B cell (primary cell): Measurements from ENCODE around the gene MED22. TPM values are rescaled to one million over a fixed set of nuclear protein-coding genes. Genes with fewer than 3 reads are reported as not detected.

Experiments used
- ATAC-seq: fragments of 200-7000 bp; cut with Tn5 transposase; one replicate; pipeline ENCODE4 v1.10.0; 2021; ENCODE audit warnings: low read depth, mild to moderate bottlenecking, moderate number of reproducible peaks, moderate library complexity
- CTCF ChIA-PET: fragments of 350-600 bp; sonication (Branson Sonifier 250); formaldehyde crosslinking; loops from one replicate; lab custom pipeline; 2021; ENCODE audit warnings: antibody characterized with exemption, inconsistent platforms; lab: Charles Lee
- POLR2A ChIA-PET: fragments of 350-600 bp; sonication (Branson Sonifier 250); formaldehyde crosslinking; loops from one replicate; lab custom pipeline; 2021; ENCODE audit warnings: antibody characterized with exemption; lab: Charles Lee
- DNase-seq: peaks from one replicate; pipeline ENCODE4 v3.0.0; 2013
- H2AFZ ChIP-seq: 2 replicates; pipeline ENCODE4 v1.6.1; 2012; ENCODE audit warnings: mild to moderate bottlenecking, low read depth, low read length; ENCODE audit not compliant: insufficient read depth, poor library complexity, severe bottlenecking
- H3K27ac ChIP-seq, 2 donors: 1 replicate in 1 of 2; 2 replicates in 1 of 2; pipeline ENCODE4 v1.5.1; 2012 to 2013; ENCODE audit warnings: low read length in 2 of 2, mild to moderate bottlenecking in 2 of 2, moderate library complexity in 1 of 2
- H3K27me3 ChIP-seq, 4 experiments: fragments of 200-600 bp in 1 of 4; sonication (generic) in 1 of 4; replicated peaks in 1 of 4; 1 replicate in 2 of 4; 2 replicates in 2 of 4; pipeline versions ENCODE4 v1.6.1 to v1.7.0; 2013 to 2016; ENCODE audit warnings: low read length in 3 of 4, mild to moderate bottlenecking in 2 of 4, mixed read lengths in 1 of 4, moderate library complexity in 1 of 4; ENCODE audit not compliant: insufficient read depth in 4 of 4, control insufficient read depth in 3 of 4; ENCODE audit errors: control extremely low read depth in 1 of 4
- H3K36me3 ChIP-seq, 2 experiments: replicated peaks in 1 of 2; 1 replicate in 1 of 2; 2 replicates in 1 of 2; pipeline versions ENCODE4 v1.6.1 to v1.7.1; 2013; ENCODE audit warnings: low read length in 1 of 2; ENCODE audit not compliant: insufficient read depth in 2 of 2, control insufficient read depth in 1 of 2; ENCODE audit errors: control extremely low read depth in 1 of 2, extremely low read depth in 1 of 2
- H3K4me1 ChIP-seq, 2 donors: fragments of 200-600 bp in 1 of 2; sonication (generic) in 1 of 2; 1 replicate in 1 of 2; 2 replicates in 1 of 2; pipeline versions ENCODE4 v1.5.1 to v1.6.1; 2013 to 2017; ENCODE audit warnings: low read length in 2 of 2; ENCODE audit not compliant: control insufficient read depth in 2 of 2, insufficient read depth in 2 of 2
- H3K4me2 ChIP-seq: replicated peaks from 2 replicates; pipeline ENCODE3; 2012; ENCODE audit warnings: mild to moderate bottlenecking, low read depth, low read length; ENCODE audit not compliant: poor library complexity, severe bottlenecking
- H3K4me3 ChIP-seq, 5 experiments: fragments of 200-600 bp in 1 of 5; sonication (generic) in 1 of 5; 1 replicate in 3 of 5; 2 replicates in 2 of 5; pipeline versions ENCODE4 v1.5.1 to v1.7.0; 2011 to 2016; ENCODE audit warnings: low read length in 4 of 5, mild to moderate bottlenecking in 4 of 5, low read depth in 2 of 5, control low read depth in 1 of 5, moderate library complexity in 1 of 5; ENCODE audit not compliant: insufficient read depth in 1 of 5; ENCODE audit errors: control extremely low read depth in 1 of 5, extremely low read depth in 1 of 5
- H3K79me2 ChIP-seq: fragments of 200-600 bp; sonication (generic); one replicate; pipeline ENCODE4 v1.6.0; 2016; ENCODE audit warnings: low read length; ENCODE audit not compliant: control insufficient read depth, insufficient read depth
- H3K9ac ChIP-seq: fragments of 200-600 bp; sonication (generic); 2 replicates; pipeline ENCODE4 v1.6.1; 2017; ENCODE audit warnings: mild to moderate bottlenecking, low read length, moderate library complexity
- H3K9me3 ChIP-seq, 3 donors: one replicate each; pipeline versions ENCODE4 v1.6.1 to v1.7.1; 2013; ENCODE audit warnings: low read length in 2 of 3; ENCODE audit not compliant: control insufficient read depth in 2 of 3, insufficient read depth in 1 of 3; ENCODE audit errors: control extremely low read depth in 1 of 3
- H4K20me1 ChIP-seq: 2 replicates; pipeline ENCODE4 v1.6.0; 2012; ENCODE audit warnings: mild to moderate bottlenecking, low read length; ENCODE audit not compliant: insufficient read depth, control insufficient read depth, poor library complexity, severe bottlenecking
- H3K27ac Mint-ChIP-seq: one replicate; pipeline ENCODE4 v1.8.0; 2021; ENCODE audit warnings: mixed read lengths
- H3K27me3 Mint-ChIP-seq: one replicate; pipeline ENCODE4 v1.8.0; 2021; ENCODE audit warnings: mixed read lengths
- H3K4me1 Mint-ChIP-seq: one replicate; pipeline ENCODE4 v1.8.0; 2021; ENCODE audit warnings: mixed read lengths
- H3K4me3 Mint-ChIP-seq: one replicate; pipeline ENCODE4 v1.8.0; 2021; ENCODE audit warnings: mixed read lengths
- H3K9me3 Mint-ChIP-seq: one replicate; pipeline ENCODE4 v1.8.0; 2022; ENCODE audit warnings: mixed read lengths; ENCODE audit not compliant: insufficient read depth
- CTCF ChIP-seq: fragments of 200-600 bp; IDR thresholded peaks from one replicate; pipeline ENCODE4 v1.8.0; 2022; ENCODE audit warnings: antibody characterized with exemption, mild to moderate bottlenecking
- EZH2 ChIP-seq: IDR thresholded peaks from 2 replicates; pipeline ENCODE4 v1.6.1; 2012; ENCODE audit warnings: borderline replicate concordance, low read depth, mild to moderate bottlenecking, moderate library complexity, low read length; ENCODE audit not compliant: insufficient read depth, poor library complexity, severe bottlenecking
- WGBS: methylation state at CpG from one replicate; pipeline ENCODE4 v1.1.5; 2013; ENCODE audit warnings: missing lambda C conversion rate; ENCODE audit not compliant: insufficient coverage; 5-methylcytosine and 5-hydroxymethylcytosine counted together
- intact Hi-C: fragments of 100-400 bp; cut with micrococcal nuclease; formaldehyde crosslinking; loops from one replicate; pipeline ENCODE4 v1.10.0; 2022
- polyA plus RNA-seq: library from polyadenylated mRNA; depleted of rRNA; stranded (reverse); fragments of >200 nt; gene quantifications from 2 replicates; pipeline ENCODE4 v1.2.3, GENCODE V29; 2012
- total RNA-seq, 2 donors: library from RNA; stranded (reverse); fragments of 120-200 nt in 1 of 2; gene quantifications; 1 replicate in 1 of 2; 2 replicates in 1 of 2; pipeline versions ENCODE4 v1.2.3 to v1.2.4, GENCODE V29; 2013 to 2022

MED22 gene
- total and polyA plus RNA-seq, 2 donors (not counting 1 experiment from before 2014, with no cell fraction given) = 44.9 to 50.4 TPM

- DNase-seq (peak; percentile 38), ATAC-seq (no peak)
- TF ChIP-seq EZH2 (no peak), CTCF (no peak)
- Histone ChIP-seq H3K79me2 (peaks cover 56% of the 10 kb centered on the region), H3K9ac (peak overlapping the region; percentile 84), H3K9me3 (no peaks in the 10 kb centered on the region), H3K4me1 (peaks cover 31 to 48% of the 10 kb centered on the region in 2 donors), H3K36me3 (peaks cover 0 to 15% of the 10 kb centered on the region in 2 experiments), H3K27me3 (no peaks in the 10 kb centered on the region), H3K4me2 (peak overlapping the region; percentile 85), H2AFZ (peak overlapping the region; percentile 91), H4K20me1 (peaks cover 52% of the 10 kb centered on the region), H3K4me3 (peak overlapping the region; percentile 39 to 78 (median 66)), H3K27ac (peak overlapping the region; percentile 18 to 91)
- POLR2A ChIA-PET = interaction anchor here (1.0 kb wide), 1 partner anchor 104 kb away, joined by 3 read pairs; the partner anchor contains the start of gene SLC2A6
- no peaks in the 10 kb centered on the region for H3K27me3 Mint-ChIP-seq
- H3K4me3 Mint-ChIP-seq = peak overlapping the region; percentile 94
- peaks cover 41% of the 10 kb centered on the region for H3K4me1 Mint-ChIP-seq
- CTCF ChIA-PET = interaction anchor here (0.7 to 1.4 kb wide), 3 partner anchors 19 to 112 kb away, joined by 3 to 6 read pairs (median 3); partner anchors contain the start of genes SURF1 and SURF2
- intact Hi-C loops = no loop called here
- WGBS = under 1% methylated on average over 36 of the region's 39 CpGs
- H3K27ac Mint-ChIP-seq = peak overlapping the region; percentile 84
- no peaks in the 10 kb centered on the region for H3K9me3 Mint-ChIP-seq
Observed at GRCh38 chr9:133375116-133375723, 27.3 kb upstream of the MED22 start.

DNA sequence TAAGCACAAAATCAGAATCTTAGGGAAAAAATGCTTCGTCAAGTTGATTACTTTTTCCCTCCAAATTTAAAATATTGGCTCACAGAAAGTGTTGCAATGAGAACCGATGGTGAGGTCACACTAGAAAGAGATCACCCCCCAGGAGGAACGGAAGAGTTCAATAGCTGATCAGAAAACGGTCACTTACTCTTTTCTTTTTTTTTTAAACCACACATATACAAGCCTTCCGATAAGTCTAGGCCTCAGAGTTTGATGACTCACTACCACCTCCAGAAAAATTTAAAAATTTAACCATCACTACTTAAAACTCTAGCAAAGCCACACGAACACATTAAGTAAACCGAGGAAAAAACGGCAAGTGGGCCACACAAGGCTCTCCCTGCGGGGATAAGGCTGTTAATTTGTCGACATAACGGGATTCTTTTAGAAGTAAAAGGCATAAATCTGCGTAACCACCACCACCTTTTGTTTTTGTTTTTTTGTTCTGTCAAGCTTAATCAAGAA is 26.7 kb upstream of the MED22 start:
- H2AFZ ChIP-seq = peak overlapping the region; percentile 91
- POLR2A ChIA-PET = interaction anchor here (1.0 kb wide), 1 partner anchor 104 kb away, joined by 3 read pairs; the partner anchor contains the start of gene SLC2A6

More for the DNA sequence above, 26.7 kb upstream of the MED22 start:
- 47% methylated on average over 8 of the region's 12 CpGs for WGBS
- Histone ChIP-seq H3K9me3 (no peaks in the 10 kb centered on the region), H3K36me3 (peaks cover 0 to 20% of the 10 kb centered on the region in 2 experiments), H3K79me2 (peaks cover 62% of the 10 kb centered on the region), H3K27me3 (no peaks in the 10 kb centered on the region), H3K4me3 (peak overlapping the region; percentile 39 to 78 (median 66)), H3K4me1 (peaks cover 34 to 53% of the 10 kb centered on the region in 2 donors), H3K9ac (peak overlapping the region; percentile 84), H4K20me1 (peaks cover 58% of the 10 kb centered on the region), H3K4me2 (peak overlapping the region; percentile 85), H3K27ac (peak overlapping the region; percentile 18 to 91)
- no peaks in the 10 kb centered on the region for H3K27me3 Mint-ChIP-seq
- DNase-seq = no peak
- peak overlapping the region; percentile 84 for H3K27ac Mint-ChIP-seq
- no peaks in the 10 kb centered on the region for H3K9me3 Mint-ChIP-seq
- TF ChIP-seq EZH2 (no peak), CTCF (no peak)
- CTCF ChIA-PET = interaction anchor here (0.7 to 1.4 kb wide), 3 partner anchors 18 to 112 kb away, joined by 3 to 6 read pairs (median 3); partner anchors contain the start of genes SURF1 and SURF2
- intact Hi-C loops = no loop called here
- no peak for ATAC-seq
- H3K4me1 Mint-ChIP-seq = peaks cover 46% of the 10 kb centered on the region
- peak overlapping the region; percentile 94 for H3K4me3 Mint-ChIP-seq
